GOT3 (cell line): ENCODE data around the gene CPZ.
"Not testable (repeated sequence)": the region's sequence is repeated elsewhere in the genome, so short reads cannot be mapped to it uniquely, and the experiment has no call there.

Experiments
- DNase-seq: peaks from one replicate; lab custom pipeline; 2025; ENCODE audit warnings: mixed read lengths; lab: John Stamatoyannopoulos, UW

CPZ gene

GRCh38 chr4:8653326-8654000 lies 60.9 kb downstream of the CPZ start:
- DNase-seq, result no peak

GRCh38 chr4:8654139-8654538 lies 61.6 kb downstream of the CPZ start:
- DNase-seq, result not testable (repeated sequence)

- no peak for DNase-seq
Observed at GRCh38 chr4:8655411-8656184, 63.0 kb downstream of the CPZ start.

GRCh38 chr4:8656185-8656517 lies 63.6 kb downstream of the CPZ start:
- DNase-seq, result no peak

- DNase-seq, result no peak
Observed at GRCh38 chr4:8656711-8657380, 64.3 kb downstream of the CPZ start.

- no peak for DNase-seq
Observed at GRCh38 chr4:8657381-8658088, 65.0 kb downstream of the CPZ start.

- DNase-seq, result no peak
Observed at GRCh38 chr4:8662776-8663175, 70.2 kb downstream of the CPZ start.

GRCh38 chr4:8664031-8664805 lies 71.7 kb downstream of the CPZ start:
- DNase-seq, result no peak

GRCh38 chr4:8664976-8665375 lies 72.4 kb downstream of the CPZ start:
- DNase-seq, result no peak

- DNase-seq, result no peak
Observed at GRCh38 chr4:8665406-8666360, 73.1 kb downstream of the CPZ start.

GRCh38 chr4:8666581-8666980 lies 74.0 kb downstream of the CPZ start:
- DNase-seq, result no peak
